Peyer's patch (tissue), 4 donors: Measurements from ENCODE around the gene FAM234B. TPM values are rescaled to one million over a fixed set of nuclear protein-coding genes. Genes with fewer than 3 reads are reported as not detected.
A peak's percentile ranks its signal among the peaks of the same experiment; 100 is the strongest.

ENCODE experiments used
- DNase-seq, 3 donors: peaks; one replicate each; pipeline ENCODE4 v3.0.0-alpha.2; 2017 to 2019
- H3K27ac ChIP-seq, 4 donors: fragments of 200-600 bp; sonication (generic); one replicate each; pipeline ENCODE4 v1.5.1; 2016 to 2019
- H3K27me3 ChIP-seq, 2 donors: fragments of 200-600 bp; sonication (generic); one replicate each; pipeline ENCODE4 v1.5.1; 2019
- H3K36me3 ChIP-seq, 3 donors: fragments of 200-600 bp; sonication (generic); one replicate each; pipeline ENCODE4 v1.5.1; 2016 to 2019
- H3K4me1 ChIP-seq, 4 donors: fragments of 200-600 bp; sonication (generic); one replicate each; pipeline ENCODE4 v1.5.1; 2016 to 2019
- H3K4me3 ChIP-seq, 4 donors: fragments of 200-600 bp; sonication (generic); 1 replicate in 3 of 4; 2 replicates in 1 of 4; pipeline ENCODE4 v1.5.1; 2016 to 2019; ENCODE audit warnings: mild to moderate bottlenecking in 1 of 4
- H3K9me3 ChIP-seq, 4 donors: fragments of 200-600 bp; sonication (generic); one replicate each; pipeline ENCODE4 v1.5.1; 2016 to 2019; ENCODE audit warnings: mild to moderate bottlenecking in 1 of 4
- POLR2A ChIP-seq, 2 donors: fragments of 450-650 bp; IDR thresholded peaks; one replicate each; pipeline ENCODE4 v1.5.1; 2017; ENCODE audit warnings: antibody characterized with exemption in 2 of 2, mild to moderate bottlenecking in 2 of 2, moderate library complexity in 2 of 2
- total RNA-seq, 4 donors: library from RNA; depleted of rRNA; stranded (reverse); fragments of >200 nt; gene quantifications; one replicate each; pipeline ENCODE4 v1.1.0, GENCODE V29; 2016
- TF ChIP-seq, protein P1 (sequence below), 6 experiments: fragments of 450-650 bp in 4 of 6; fragments of 200-600 bp in 2 of 6; sonication (generic) in 1 of 6; IDR thresholded peaks; one replicate each; pipeline ENCODE4 v1.5.1; 2017 to 2019; ENCODE audit warnings: antibody characterized with exemption in 6 of 6, mild to moderate bottlenecking in 3 of 6, moderate library complexity in 1 of 6

FAM234B gene
- total RNA-seq, 4 donors from 2014 or later: 6.5 to 9.1 (median 7.2) TPM

DNA sequence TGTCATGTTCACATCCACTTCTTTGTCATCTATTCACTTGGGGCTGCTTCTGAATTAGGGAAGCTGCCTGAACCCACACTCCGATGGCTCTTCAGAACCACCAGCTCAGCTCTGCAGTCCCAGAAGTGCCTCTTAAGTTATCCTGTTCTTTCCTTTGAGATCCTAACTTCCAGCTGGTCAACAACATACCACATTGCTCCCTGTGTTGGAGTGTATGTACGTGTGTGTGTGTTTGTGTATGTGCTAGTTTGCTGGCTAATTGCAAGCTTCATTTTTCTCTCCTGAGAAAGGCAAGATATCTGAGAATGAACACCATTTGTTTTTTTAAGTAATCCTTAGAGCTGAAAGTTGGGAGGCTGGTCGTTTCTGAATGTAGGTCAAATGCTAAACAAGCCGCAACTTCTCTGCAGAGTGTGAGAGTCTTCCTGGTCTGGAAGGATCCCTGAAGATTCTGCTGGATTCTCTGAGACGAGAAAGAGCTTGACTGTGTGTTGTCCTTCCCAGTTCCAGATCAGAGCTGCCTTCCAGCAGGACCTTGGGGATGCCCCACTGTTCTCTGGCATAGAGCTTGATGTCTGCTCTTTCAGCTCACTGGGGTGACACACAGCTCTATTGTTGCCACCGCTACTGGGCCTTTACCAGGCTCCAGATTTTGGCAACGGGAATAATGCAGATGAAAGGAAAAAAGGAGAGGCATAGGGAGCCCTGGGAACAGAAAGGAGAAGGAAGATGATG lies 58.4 kb downstream of the FAM234B start:
- Histone ChIP-seq H3K4me1 (peaks cover 0 to 41% (median 7%) of the 10 kb centered on the region in 4 donors), H3K9me3 (no peaks in the 10 kb centered on the region), H3K36me3 (no peaks in the 10 kb centered on the region), H3K27ac (peak overlapping the region; percentile 87 to 96 (median 90)), H3K4me3 (no peak overlapping the region), H3K27me3 (no peaks in the 10 kb centered on the region)
- no peak for DNase-seq
- TF ChIP-seq POLR2A (IDR thresholded peaks at IDR 0.05): no peak
- TF ChIP-seq, protein P1, sequence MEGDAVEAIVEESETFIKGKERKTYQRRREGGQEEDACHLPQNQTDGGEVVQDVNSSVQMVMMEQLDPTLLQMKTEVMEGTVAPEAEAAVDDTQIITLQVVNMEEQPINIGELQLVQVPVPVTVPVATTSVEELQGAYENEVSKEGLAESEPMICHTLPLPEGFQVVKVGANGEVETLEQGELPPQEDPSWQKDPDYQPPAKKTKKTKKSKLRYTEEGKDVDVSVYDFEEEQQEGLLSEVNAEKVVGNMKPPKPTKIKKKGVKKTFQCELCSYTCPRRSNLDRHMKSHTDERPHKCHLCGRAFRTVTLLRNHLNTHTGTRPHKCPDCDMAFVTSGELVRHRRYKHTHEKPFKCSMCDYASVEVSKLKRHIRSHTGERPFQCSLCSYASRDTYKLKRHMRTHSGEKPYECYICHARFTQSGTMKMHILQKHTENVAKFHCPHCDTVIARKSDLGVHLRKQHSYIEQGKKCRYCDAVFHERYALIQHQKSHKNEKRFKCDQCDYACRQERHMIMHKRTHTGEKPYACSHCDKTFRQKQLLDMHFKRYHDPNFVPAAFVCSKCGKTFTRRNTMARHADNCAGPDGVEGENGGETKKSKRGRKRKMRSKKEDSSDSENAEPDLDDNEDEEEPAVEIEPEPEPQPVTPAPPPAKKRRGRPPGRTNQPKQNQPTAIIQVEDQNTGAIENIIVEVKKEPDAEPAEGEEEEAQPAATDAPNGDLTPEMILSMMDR (IDR thresholded peaks at IDR 0.05): no peak

DNA sequence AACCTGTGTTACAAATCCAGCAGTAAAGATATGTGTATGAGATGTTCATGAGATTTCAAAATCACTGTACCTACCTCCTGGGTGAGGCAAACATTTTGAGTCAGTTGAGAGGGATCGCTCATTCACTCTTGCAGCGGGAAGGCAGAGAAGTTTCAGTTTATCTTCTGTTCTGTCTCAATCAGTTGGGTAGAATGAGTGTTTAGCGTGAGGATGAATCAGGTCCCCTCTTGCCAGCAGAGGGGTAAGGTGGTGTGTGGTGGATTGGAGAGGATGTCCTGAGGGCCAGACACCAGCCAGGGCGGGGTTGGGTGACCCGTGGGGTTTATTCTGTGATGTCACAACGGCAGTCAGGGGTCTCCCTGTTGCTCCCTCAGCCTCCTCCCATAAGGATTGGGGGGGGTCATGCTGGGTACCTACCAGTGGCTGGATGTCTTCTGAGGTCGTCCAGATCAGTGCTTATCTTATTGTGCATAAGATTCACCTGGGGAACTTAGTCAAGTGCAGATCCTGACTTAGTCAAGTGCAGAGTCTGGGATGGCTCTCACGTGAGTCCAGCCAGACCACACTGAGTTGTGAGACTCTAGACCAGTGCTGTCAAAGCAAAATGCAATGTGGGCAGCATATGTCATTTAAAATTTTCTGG lies 59.3 kb downstream of the FAM234B start, which contains the start of gene GSG1:
TSS of gene GSG1 (minus strand) at position 277 of the 643 bp plus-strand sequence. CDS start at position 122, 155 bp downstream.
- no peak within 1 kb of the TSS for H3K4me3 ChIP-seq
- TF ChIP-seq POLR2A (IDR thresholded peaks at IDR 0.05): no peak
- TF ChIP-seq, protein P1 (IDR thresholded peaks at IDR 0.05): no peak
- no peak for DNase-seq
- H3K27me3 ChIP-seq: no peaks in the 10 kb centered on the region
- peaks cover 0 to 39% (median 6%) of the 10 kb centered on the region in 4 donors for H3K4me1 ChIP-seq
- H3K36me3 ChIP-seq: no peaks in the 10 kb centered on the region
- H3K27ac ChIP-seq: peak within 1 kb of the TSS in 3 of 4 donors; percentile 87 to 96 (median 93)
- no peaks in the 10 kb centered on the region for H3K9me3 ChIP-seq

DNA sequence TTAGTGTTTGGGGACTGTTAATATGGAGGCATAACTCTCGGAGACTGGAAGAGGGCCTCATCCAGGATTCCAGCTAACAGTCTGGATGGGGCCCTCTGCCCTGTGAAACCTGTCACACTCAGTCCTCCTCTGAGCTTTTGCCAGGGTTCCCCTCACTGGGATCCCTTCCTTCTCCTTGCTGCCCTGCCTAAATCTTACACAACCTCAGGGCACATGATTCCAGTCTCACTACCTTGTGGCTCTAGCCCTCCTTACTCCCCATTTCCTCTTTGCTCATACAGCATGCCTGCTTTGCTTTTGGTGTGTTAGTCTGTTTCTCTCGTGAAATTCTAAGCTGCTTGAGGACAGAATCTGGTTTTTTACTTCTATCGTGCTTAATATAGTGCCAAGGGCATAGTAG lies 60.2 kb downstream of the FAM234B start:
- TF ChIP-seq POLR2A (IDR thresholded peaks at IDR 0.05): no peak
- TF ChIP-seq, protein P1 (IDR thresholded peaks at IDR 0.05): no peak
- H3K4me3 ChIP-seq: no peak overlapping the region
- H3K4me1 ChIP-seq: peaks cover 0 to 30% (median under 1%) of the 10 kb centered on the region in 4 donors

DNA sequence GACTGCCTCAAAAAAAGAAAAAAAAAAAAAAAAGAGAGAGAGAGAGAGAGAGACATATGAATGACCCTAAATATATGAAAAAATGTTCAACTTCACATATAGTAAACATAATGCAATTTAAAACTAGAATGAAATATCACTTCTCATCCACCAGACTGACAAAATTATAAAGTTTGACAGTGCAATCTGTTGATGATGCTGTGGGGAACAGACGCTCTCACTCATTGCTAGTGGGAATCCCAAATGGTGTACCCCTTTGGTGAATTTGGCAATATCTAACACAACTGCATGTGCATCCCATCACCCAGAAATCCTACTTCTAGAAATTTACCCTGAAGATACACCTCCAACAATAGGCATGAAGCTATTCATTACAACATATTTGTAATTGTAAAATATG lies 61.6 kb downstream of the FAM234B start:
- Histone ChIP-seq H3K27ac (no peak overlapping the region), H3K4me1 (peaks cover 0 to 17% (median 0%) of the 10 kb centered on the region in 4 donors), H3K36me3 (no peaks in the 10 kb centered on the region), H3K4me3 (no peak overlapping the region), H3K27me3 (no peaks in the 10 kb centered on the region), H3K9me3 (no peaks in the 10 kb centered on the region)
- TF ChIP-seq, protein P1 (IDR thresholded peaks at IDR 0.05): no peak
- no peak for TF ChIP-seq POLR2A (IDR thresholded peaks at IDR 0.05)
- no peak for DNase-seq

More for the DNA sequence above, 60.2 kb downstream of the FAM234B start:
- H3K27ac ChIP-seq: no peak overlapping the region
- no peaks in the 10 kb centered on the region for H3K36me3 ChIP-seq
- DNase-seq: no peak
- no peaks in the 10 kb centered on the region for H3K27me3 ChIP-seq
- no peaks in the 10 kb centered on the region for H3K9me3 ChIP-seq

DNA sequence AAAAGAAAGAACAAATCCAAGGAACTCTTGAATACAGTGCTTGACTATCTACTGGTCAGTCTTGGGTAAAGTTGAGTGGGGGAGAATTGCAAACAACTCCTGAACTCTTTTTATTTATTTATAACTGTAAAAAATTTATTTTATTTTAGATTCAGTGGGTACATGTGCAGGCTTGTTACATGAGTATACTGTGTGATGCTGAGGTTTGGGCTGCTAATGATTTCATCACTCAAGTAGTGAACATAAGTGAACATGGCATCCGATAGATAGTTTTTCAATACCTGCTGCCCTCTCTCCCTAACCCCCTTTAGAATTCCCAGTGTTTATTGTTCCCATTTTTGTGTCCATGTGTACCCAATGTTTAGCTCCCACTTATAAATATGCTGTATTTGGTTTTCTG lies 62.5 kb downstream of the FAM234B start:
- Histone ChIP-seq H3K27ac (no peak overlapping the region), H3K9me3 (no peaks in the 10 kb centered on the region), H3K4me1 (peaks cover 0 to 13% (median 0%) of the 10 kb centered on the region in 4 donors), H3K27me3 (no peaks in the 10 kb centered on the region), H3K4me3 (no peak overlapping the region), H3K36me3 (no peaks in the 10 kb centered on the region)
- no peak for TF ChIP-seq POLR2A (IDR thresholded peaks at IDR 0.05)
- TF ChIP-seq, protein P1 (IDR thresholded peaks at IDR 0.05): no peak
- DNase-seq: no peak
